Upper lobe of right lung (tissue), 1 donor: Measurements from ENCODE around the gene PLAA. TPM values are rescaled to one million over a fixed set of nuclear protein-coding genes. Genes with fewer than 3 reads are reported as not detected.
A peak's percentile ranks its signal among the peaks of the same experiment; 100 is the strongest.

Experiments
- ATAC-seq: fragments of 200-7000 bp; cut with Tn5 transposase; one replicate; pipeline ENCODE4 v1.9.1; 2020; ENCODE audit warnings: mild to moderate bottlenecking, moderate library complexity
- DNase-seq: peaks from one replicate; pipeline ENCODE4 v3.0.0-alpha.2; 2020
- H3K27ac ChIP-seq: fragments of 200-600 bp; one replicate; pipeline ENCODE4 v1.8.0; 2022
- H3K27me3 ChIP-seq: fragments of 200-600 bp; one replicate; pipeline ENCODE4 v1.8.0; 2022; ENCODE audit warnings: mild to moderate bottlenecking
- H3K36me3 ChIP-seq: fragments of 200-600 bp; one replicate; pipeline ENCODE4 v1.8.0; 2022
- H3K4me1 ChIP-seq: fragments of 200-600 bp; one replicate; pipeline ENCODE4 v1.8.0; 2022
- H3K4me3 ChIP-seq: fragments of 200-600 bp; one replicate; pipeline ENCODE4 v1.8.0; 2022; ENCODE audit warnings: mild to moderate bottlenecking
- H3K9me3 ChIP-seq: fragments of 200-600 bp; one replicate; pipeline ENCODE4 v1.8.0; 2022
- CTCF ChIP-seq: fragments of 200-600 bp; IDR thresholded peaks from one replicate; pipeline ENCODE4 v1.8.0; 2022; ENCODE audit warnings: antibody characterized with exemption
- intact Hi-C: fragments of 100-400 bp; cut with DNase I; formaldehyde crosslinking; loops from one replicate; pipeline ENCODE4 v1.11.0; 2022
- total RNA-seq: library from RNA; stranded (reverse); fragmentation: NEBNext Ultra II Directional; extraction: Animal tissue kit (Norgen Biotek cat#: 25700); gene quantifications from one replicate; pipeline ENCODE4 v1.2.1, GENCODE V29; 2021
- donor health status: DM: no; HTN: yes; CAD: no; lungs with severe emphysema.

PLAA gene
- total RNA-seq, 1 donor from 2014 or later: 22.1 TPM

- H3K27ac ChIP-seq: peak overlapping the region; percentile 67
Measured at GRCh38 chr9:26954050-26954508, 7.0 kb upstream of the PLAA start.

GRCh38 chr9:26951794-26952193 lies 4.8 kb upstream of the PLAA start:
- Histone ChIP-seq H3K9me3 (no peaks in the 10 kb centered on the region), H3K36me3 (no peaks in the 10 kb centered on the region), H3K4me3 (no peak overlapping the region), H3K27ac (no peak overlapping the region), H3K4me1 (peaks cover 6% of the 10 kb centered on the region), H3K27me3 (no peaks in the 10 kb centered on the region)
- TF ChIP-seq CTCF: no peak
- intact Hi-C loops: no loop called here
- DNase-seq: no peak
- no peak for ATAC-seq

More at GRCh38 chr9:26954050-26954508, 7.0 kb upstream of the PLAA start:
- no peak overlapping the region for H3K4me3 ChIP-seq
- peak; percentile 11 for ATAC-seq
- no peak for TF ChIP-seq CTCF
- H3K27me3 ChIP-seq: no peaks in the 10 kb centered on the region
- DNase-seq: no peak
- no peaks in the 10 kb centered on the region for H3K36me3 ChIP-seq
- no peaks in the 10 kb centered on the region for H3K9me3 ChIP-seq
- intact Hi-C loops: no loop called here
- peaks cover 9% of the 10 kb centered on the region for H3K4me1 ChIP-seq

GRCh38 chr9:26950521-26950920 lies 3.5 kb upstream of the PLAA start:
- no peaks in the 10 kb centered on the region for H3K27me3 ChIP-seq
- H3K9me3 ChIP-seq: no peaks in the 10 kb centered on the region
- no peak for TF ChIP-seq CTCF
- H3K4me3 ChIP-seq: no peak overlapping the region
- no peak overlapping the region for H3K27ac ChIP-seq
- no peaks in the 10 kb centered on the region for H3K36me3 ChIP-seq
- intact Hi-C loops: no loop called here
- no peak for ATAC-seq
- peaks cover 13% of the 10 kb centered on the region for H3K4me1 ChIP-seq
- DNase-seq: no peak

- ATAC-seq (no peak), DNase-seq (no peak)
- H3K9me3 ChIP-seq: no peaks in the 10 kb centered on the region
- no peaks in the 10 kb centered on the region for H3K36me3 ChIP-seq
- H3K27ac ChIP-seq: no peak overlapping the region
- no peaks in the 10 kb centered on the region for H3K27me3 ChIP-seq
- H3K4me1 ChIP-seq: peaks cover 22% of the 10 kb centered on the region
- no peak for TF ChIP-seq CTCF
- intact Hi-C loops: no loop called here
- no peak overlapping the region for H3K4me3 ChIP-seq
Measured at GRCh38 chr9:26949637-26950069, 2.6 kb upstream of the PLAA start.

GRCh38 chr9:26947736-26948135 lies 694 bp upstream of the PLAA start:
- ATAC-seq (no peak), DNase-seq (no peak)
- Histone ChIP-seq H3K4me1 (peaks cover 24% of the 10 kb centered on the region), H3K27ac (peak overlapping the region; percentile 99), H3K9me3 (no peaks in the 10 kb centered on the region), H3K36me3 (no peaks in the 10 kb centered on the region), H3K4me3 (peak overlapping the region; percentile 95), H3K27me3 (no peaks in the 10 kb centered on the region)
- intact Hi-C loops: no loop called here
- TF ChIP-seq CTCF: no peak

GRCh38 chr9:26945591-26945990 lies 1.5 kb downstream of the PLAA start:
- no peak for TF ChIP-seq CTCF
- DNase-seq (no peak), ATAC-seq (no peak)
- Histone ChIP-seq H3K4me1 (peaks cover 24% of the 10 kb centered on the region), H3K27ac (no peak overlapping the region), H3K9me3 (no peaks in the 10 kb centered on the region), H3K36me3 (no peaks in the 10 kb centered on the region), H3K4me3 (peak overlapping the region; percentile 95), H3K27me3 (no peaks in the 10 kb centered on the region)
- intact Hi-C loops: no loop called here
